CD8-positive, alpha-beta memory T cell (primary cell): Measurements from ENCODE around the gene CXXC4. TPM values are rescaled to one million over a fixed set of nuclear protein-coding genes. Genes with fewer than 3 reads are reported as not detected.

Experiments
- CTCF ChIA-PET: fragments of 350-600 bp; sonication (Branson Sonifier 250); formaldehyde crosslinking; loops from one replicate; lab custom pipeline; 2021; ENCODE audit warnings: antibody characterized with exemption; lab: Charles Lee
- POLR2A ChIA-PET: fragments of 350-600 bp; sonication (Branson Sonifier 250); formaldehyde crosslinking; loops from one replicate; lab custom pipeline; 2021; ENCODE audit warnings: antibody characterized with exemption; lab: Charles Lee
- DNase-seq, 5 donors: peaks; one replicate each; pipeline versions ENCODE4 v3.0.0 to v3.0.0-alpha.2; 2020 to 2022; ENCODE audit warnings: mixed read lengths in 1 of 5
- H3K27ac ChIP-seq: one replicate; pipeline ENCODE4 v1.7.0; 2013; ENCODE audit warnings: low read depth, mild to moderate bottlenecking, low read length, moderate library complexity
- H3K27me3 ChIP-seq: 2 replicates; pipeline ENCODE4 v1.7.0; 2013; ENCODE audit warnings: low read length, mild to moderate bottlenecking; ENCODE audit not compliant: insufficient read depth, poor library complexity, severe bottlenecking
- H3K36me3 ChIP-seq: 2 replicates; pipeline ENCODE4 v1.7.0; 2013; ENCODE audit warnings: mild to moderate bottlenecking, low read length, moderate library complexity; ENCODE audit not compliant: insufficient read depth
- H3K4me1 ChIP-seq: 2 replicates; pipeline ENCODE4 v1.7.0; 2013; ENCODE audit warnings: mild to moderate bottlenecking, low read length, moderate library complexity; ENCODE audit not compliant: insufficient read depth
- H3K4me3 ChIP-seq: 2 replicates; pipeline ENCODE4 v1.7.0; 2013; ENCODE audit warnings: mild to moderate bottlenecking, low read length
- H3K9me3 ChIP-seq: 2 replicates; pipeline ENCODE4 v1.7.0; 2013; ENCODE audit warnings: mild to moderate bottlenecking, low read length
- H3K27ac Mint-ChIP-seq, 8 donors: one replicate each; pipeline ENCODE4 v1.8.0; 2020 to 2021; ENCODE audit warnings: mixed read lengths in 8 of 8, mild to moderate bottlenecking in 6 of 8, inconsistent platforms in 3 of 8, moderate library complexity in 3 of 8
- H3K27me3 Mint-ChIP-seq, 2 donors: one replicate each; pipeline ENCODE4 v1.8.0; 2020 to 2021; ENCODE audit warnings: mixed read lengths in 2 of 2, mild to moderate bottlenecking in 1 of 2, moderate library complexity in 1 of 2
- H3K36me3 Mint-ChIP-seq, 3 donors: one replicate each; pipeline ENCODE4 v1.8.0; 2020 to 2021; ENCODE audit warnings: mixed read lengths in 3 of 3, inconsistent platforms in 1 of 3, mild to moderate bottlenecking in 1 of 3
- H3K4me1 Mint-ChIP-seq, 3 donors: one replicate each; pipeline ENCODE4 v1.8.0; 2020 to 2021; ENCODE audit warnings: mixed read lengths in 3 of 3, inconsistent platforms in 1 of 3, mild to moderate bottlenecking in 1 of 3
- H3K4me3 Mint-ChIP-seq, 7 donors: one replicate each; pipeline ENCODE4 v1.8.0; 2020 to 2021; ENCODE audit warnings: mixed read lengths in 7 of 7, mild to moderate bottlenecking in 6 of 7, moderate library complexity in 4 of 7, inconsistent platforms in 2 of 7
- H3K9me3 Mint-ChIP-seq, 5 donors: one replicate each; pipeline ENCODE4 v1.8.0; 2020 to 2022; ENCODE audit warnings: mixed read lengths in 5 of 5, mild to moderate bottlenecking in 3 of 5, moderate library complexity in 2 of 5, inconsistent platforms in 1 of 5
- polyA plus RNA-seq: library from polyadenylated mRNA; unstranded; fragments of 300-500 nt; fragmentation: Illumina TruSeq; gene quantifications from one replicate; pipeline ENCODE4 v1.2.3, GENCODE V29; 2021
- total RNA-seq, 2 experiments: library from RNA; stranded (reverse); gene quantifications; one replicate each; pipeline ENCODE4 v1.2.3, GENCODE V29; 2021

Gene CXXC4
- total RNA-seq (not detected), polyA plus RNA-seq (1.1 TPM)

DNA sequence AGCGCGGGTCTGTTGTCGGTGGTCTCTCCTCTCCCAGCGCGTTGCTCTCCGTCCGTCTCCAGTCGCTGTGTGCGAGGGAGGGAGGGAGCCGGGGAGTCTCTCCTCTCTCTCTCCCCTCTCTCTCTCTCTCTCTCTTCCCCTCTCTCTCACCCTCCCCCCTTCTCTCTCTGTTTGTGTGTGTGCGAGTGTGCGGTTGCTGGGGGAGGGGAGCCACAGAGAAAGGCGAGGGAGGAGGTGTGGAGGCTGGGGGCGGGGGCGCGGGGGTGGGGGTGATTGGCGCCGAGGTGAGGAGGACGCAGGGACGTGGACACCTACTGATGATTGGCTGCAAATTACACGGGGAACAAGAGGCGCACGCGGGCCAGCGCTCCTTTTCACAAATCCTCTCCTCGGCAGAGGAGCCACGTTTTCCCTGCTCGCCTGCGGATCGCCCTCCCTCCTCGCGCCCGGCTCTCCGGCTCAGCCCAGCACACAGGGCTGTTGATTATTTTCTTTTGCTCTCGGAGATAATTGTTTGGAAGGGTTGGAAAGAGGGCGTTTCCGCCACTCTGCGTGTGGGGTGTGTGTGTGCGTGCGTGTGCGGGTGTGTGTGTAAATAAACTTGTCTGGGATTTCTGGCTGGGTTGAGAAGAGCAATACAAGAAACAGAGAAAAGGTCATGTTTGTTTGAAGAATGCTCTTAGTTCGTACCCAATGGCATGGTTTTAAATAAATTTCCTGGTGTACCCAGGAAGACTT lies at the start of gene CXXC4:
CXXC4 (minus strand) TSS at position 73 of the 738 bp plus-strand sequence. CDS start 3,092 bp downstream, outside the sequence.
- peaks cover 20 to 56% of the 10 kb centered on the region in 2 donors for H3K27me3 Mint-ChIP-seq
- peaks cover 39 to 46% (median 44%) of the 10 kb centered on the region in 3 donors for H3K4me1 Mint-ChIP-seq
- Histone ChIP-seq H3K4me3 (peak within 1 kb of the TSS; percentile 26), H3K9me3 (no peaks in the 10 kb centered on the region), H3K4me1 (peaks cover 9% of the 10 kb centered on the region), H3K27ac (no peak within 1 kb of the TSS), H3K27me3 (no peaks in the 10 kb centered on the region), H3K36me3 (no peaks in the 10 kb centered on the region)
- peaks cover 0 to 2% (median 0%) of the 10 kb centered on the region in 5 donors for H3K9me3 Mint-ChIP-seq
- no peaks in the 10 kb centered on the region for H3K36me3 Mint-ChIP-seq
- CTCF ChIA-PET, result no interaction called here
- peak within 1 kb of the TSS; percentile 79 to 94 (median 85) for H3K4me3 Mint-ChIP-seq
- peak in 4 of 5 donors; percentile 5 to 47 (median 26) for DNase-seq
- POLR2A ChIA-PET, result no interaction called here
- peak within 1 kb of the TSS in 7 of 8 donors; percentile 19 to 88 (median 62) for H3K27ac Mint-ChIP-seq

DNA sequence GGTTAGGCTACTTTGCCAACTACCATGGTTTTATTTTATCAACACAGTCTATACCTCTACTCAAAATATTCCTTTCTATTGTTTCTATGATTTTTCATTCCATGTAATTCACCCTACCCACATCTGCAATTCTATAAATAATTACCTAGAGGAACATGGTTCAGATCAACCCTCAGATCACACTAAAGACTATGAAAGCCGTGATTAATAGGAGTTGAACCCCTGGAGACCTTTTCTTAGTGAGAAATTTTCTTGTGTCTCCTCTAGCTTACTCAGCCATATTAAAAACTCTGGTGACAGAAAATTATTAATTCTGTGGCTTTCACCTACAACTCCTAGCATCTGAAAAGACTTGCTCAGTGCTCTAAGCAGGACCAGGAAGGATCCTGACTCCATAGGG lies 38.5 kb upstream of the CXXC4 start:
- Histone ChIP-seq H3K4me3 (no peak overlapping the region), H3K27ac (no peak overlapping the region), H3K36me3 (no peaks in the 10 kb centered on the region), H3K9me3 (no peaks in the 10 kb centered on the region), H3K27me3 (no peaks in the 10 kb centered on the region), H3K4me1 (no peaks in the 10 kb centered on the region)
- Mint-ChIP-seq H3K9me3 (peaks cover 0 to 2% (median 0%) of the 10 kb centered on the region in 5 donors), H3K36me3 (no peaks in the 10 kb centered on the region), H3K4me1 (no peaks in the 10 kb centered on the region), H3K4me3 (no peak overlapping the region), H3K27ac (no peak overlapping the region), H3K27me3 (no peaks in the 10 kb centered on the region)
- no peak for DNase-seq
- POLR2A ChIA-PET, result no interaction called here
- CTCF ChIA-PET, result no interaction called here

DNA sequence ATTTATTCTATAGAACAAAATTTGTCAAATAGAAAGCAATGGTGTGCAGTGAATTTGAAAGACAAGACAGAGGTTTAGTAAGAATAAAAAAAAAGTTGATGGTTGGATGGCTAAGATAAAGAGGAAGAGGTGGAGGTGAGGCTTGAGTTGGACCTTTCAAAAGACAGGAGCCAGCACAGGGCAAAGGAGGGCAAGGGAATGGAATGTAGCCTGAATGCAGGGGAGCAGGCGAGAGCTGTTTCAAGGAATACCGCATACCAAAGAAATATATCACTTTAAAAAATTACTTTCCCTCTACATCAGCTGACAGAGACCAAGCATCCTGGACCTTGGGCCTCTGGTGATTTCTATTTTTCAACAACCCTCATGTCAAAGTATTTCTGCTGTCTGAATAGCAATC lies 38.0 kb upstream of the CXXC4 start:
- Mint-ChIP-seq H3K9me3 (peaks cover 0 to 2% (median 0%) of the 10 kb centered on the region in 5 donors), H3K36me3 (no peaks in the 10 kb centered on the region), H3K4me3 (no peak overlapping the region), H3K27me3 (no peaks in the 10 kb centered on the region), H3K4me1 (no peaks in the 10 kb centered on the region), H3K27ac (no peak overlapping the region)
- no peak for DNase-seq
- H3K27me3 ChIP-seq, result no peaks in the 10 kb centered on the region
- no peak overlapping the region for H3K4me3 ChIP-seq
- no peaks in the 10 kb centered on the region for H3K4me1 ChIP-seq
- ChIA-PET CTCF (no interaction called here), POLR2A (no interaction called here)
- H3K27ac ChIP-seq, result no peak overlapping the region
- H3K36me3 ChIP-seq, result no peaks in the 10 kb centered on the region
- no peaks in the 10 kb centered on the region for H3K9me3 ChIP-seq

DNA sequence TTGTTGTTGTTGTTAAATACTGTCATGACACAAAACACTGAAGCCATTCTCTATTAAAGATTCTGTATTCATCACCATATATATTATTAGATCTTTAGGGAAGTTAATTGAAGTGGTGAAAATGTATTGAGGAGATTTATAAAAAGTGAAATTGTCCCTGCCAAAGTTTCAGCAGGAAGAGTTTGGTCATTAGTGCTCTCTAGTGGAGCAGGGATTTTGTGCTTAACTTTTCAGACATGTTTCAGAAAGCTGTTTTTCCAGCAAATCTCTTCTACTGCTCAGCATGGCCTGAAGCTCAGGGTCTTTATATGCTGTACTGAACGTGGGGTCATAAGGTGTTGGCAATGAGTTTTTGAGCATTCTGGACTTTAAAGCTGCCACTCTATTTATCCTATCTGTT lies 36.7 kb upstream of the CXXC4 start:
- Mint-ChIP-seq H3K27me3 (no peaks in the 10 kb centered on the region), H3K4me3 (no peak overlapping the region), H3K36me3 (no peaks in the 10 kb centered on the region), H3K4me1 (no peaks in the 10 kb centered on the region), H3K27ac (no peak overlapping the region), H3K9me3 (peaks cover 0 to 2% (median 0%) of the 10 kb centered on the region in 5 donors)
- Histone ChIP-seq H3K27me3 (no peaks in the 10 kb centered on the region), H3K4me3 (no peak overlapping the region), H3K9me3 (no peaks in the 10 kb centered on the region), H3K27ac (no peak overlapping the region), H3K36me3 (no peaks in the 10 kb centered on the region), H3K4me1 (no peaks in the 10 kb centered on the region)
- POLR2A ChIA-PET, result no interaction called here
- no peak for DNase-seq
- CTCF ChIA-PET, result no interaction called here

DNA sequence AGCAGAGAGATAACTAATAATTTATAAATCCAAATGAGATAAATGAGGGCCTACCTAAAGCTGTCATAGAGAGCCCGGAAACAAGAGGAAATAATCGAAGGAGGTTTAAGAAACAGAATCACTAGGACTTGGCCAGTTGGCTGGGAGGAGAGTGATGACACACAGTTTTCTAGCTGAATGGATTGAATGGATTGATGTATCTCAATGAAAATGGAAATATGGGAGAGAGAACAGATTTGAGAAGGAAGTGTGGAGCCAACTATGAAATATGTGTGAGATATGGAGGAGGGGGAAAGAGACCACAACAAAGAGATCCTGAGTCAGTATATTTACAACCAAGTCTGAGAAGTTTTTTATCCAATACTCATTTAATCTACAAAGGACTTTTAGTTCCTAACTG lies 35.7 kb upstream of the CXXC4 start:
- Histone ChIP-seq H3K27ac (no peak overlapping the region), H3K36me3 (no peaks in the 10 kb centered on the region), H3K4me1 (no peaks in the 10 kb centered on the region), H3K4me3 (no peak overlapping the region), H3K27me3 (no peaks in the 10 kb centered on the region), H3K9me3 (no peaks in the 10 kb centered on the region)
- no peak overlapping the region for H3K27ac Mint-ChIP-seq
- no peaks in the 10 kb centered on the region for H3K27me3 Mint-ChIP-seq
- no peak for DNase-seq
- CTCF ChIA-PET, result no interaction called here
- H3K4me3 Mint-ChIP-seq, result no peak overlapping the region
- POLR2A ChIA-PET, result no interaction called here
- no peaks in the 10 kb centered on the region for H3K9me3 Mint-ChIP-seq
- H3K36me3 Mint-ChIP-seq, result no peaks in the 10 kb centered on the region
- no peaks in the 10 kb centered on the region for H3K4me1 Mint-ChIP-seq

DNA sequence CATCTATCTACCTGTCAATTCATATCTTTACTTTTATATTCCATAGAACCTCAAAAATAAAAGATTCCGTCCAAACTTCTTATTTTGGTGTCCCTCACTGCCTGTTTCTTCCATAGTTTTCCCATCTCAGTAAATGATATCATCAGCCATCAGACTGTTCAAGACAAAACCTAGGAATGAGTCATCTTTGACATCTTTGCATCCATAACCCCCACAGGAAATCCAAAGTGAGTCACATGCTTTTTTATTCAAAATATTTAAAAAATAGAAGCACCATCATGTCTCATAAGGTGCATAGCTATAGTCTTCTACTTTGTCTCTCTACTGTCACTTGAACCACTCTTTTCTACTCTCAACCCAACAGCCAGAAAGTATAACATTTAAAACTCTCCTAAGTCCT lies 29.9 kb upstream of the CXXC4 start:
- Histone ChIP-seq H3K27ac (no peak overlapping the region), H3K36me3 (no peaks in the 10 kb centered on the region), H3K27me3 (no peaks in the 10 kb centered on the region), H3K4me3 (no peak overlapping the region), H3K4me1 (no peaks in the 10 kb centered on the region), H3K9me3 (no peaks in the 10 kb centered on the region)
- CTCF ChIA-PET, result no interaction called here
- no peak for DNase-seq
- Mint-ChIP-seq H3K36me3 (no peaks in the 10 kb centered on the region), H3K27me3 (no peaks in the 10 kb centered on the region), H3K4me3 (no peak overlapping the region), H3K27ac (no peak overlapping the region), H3K4me1 (no peaks in the 10 kb centered on the region), H3K9me3 (peaks cover 0 to 1% (median 0%) of the 10 kb centered on the region in 5 donors)
- POLR2A ChIA-PET, result no interaction called here

DNA sequence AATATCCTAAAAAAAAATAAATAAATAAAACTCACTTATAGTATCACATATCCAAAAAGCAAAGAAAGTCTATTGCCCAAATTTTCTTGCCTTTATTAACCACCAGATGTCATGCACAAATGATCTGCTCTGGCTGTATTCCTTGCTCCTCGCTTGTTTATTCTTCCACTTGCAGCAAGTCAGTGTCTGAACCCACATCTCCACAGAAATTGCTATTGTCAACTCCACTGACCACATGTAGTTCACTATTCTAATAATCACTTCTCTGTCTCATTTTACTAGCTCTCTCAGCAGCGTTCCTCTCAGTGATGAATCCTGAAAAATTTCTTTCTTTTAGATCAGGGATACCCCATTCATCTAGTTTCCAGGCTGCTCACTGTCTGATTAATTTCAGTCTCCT lies 29.3 kb upstream of the CXXC4 start:
- H3K4me1 ChIP-seq, result no peaks in the 10 kb centered on the region
- Mint-ChIP-seq H3K4me1 (no peaks in the 10 kb centered on the region), H3K9me3 (peaks cover 0 to 1% (median 0%) of the 10 kb centered on the region in 5 donors), H3K27ac (no peak overlapping the region), H3K36me3 (no peaks in the 10 kb centered on the region), H3K27me3 (no peaks in the 10 kb centered on the region), H3K4me3 (no peak overlapping the region)
- no peak overlapping the region for H3K4me3 ChIP-seq
- ChIA-PET CTCF (no interaction called here), POLR2A (no interaction called here)
- no peaks in the 10 kb centered on the region for H3K9me3 ChIP-seq
- no peak overlapping the region for H3K27ac ChIP-seq
- H3K36me3 ChIP-seq, result no peaks in the 10 kb centered on the region
- H3K27me3 ChIP-seq, result no peaks in the 10 kb centered on the region
- no peak for DNase-seq

DNA sequence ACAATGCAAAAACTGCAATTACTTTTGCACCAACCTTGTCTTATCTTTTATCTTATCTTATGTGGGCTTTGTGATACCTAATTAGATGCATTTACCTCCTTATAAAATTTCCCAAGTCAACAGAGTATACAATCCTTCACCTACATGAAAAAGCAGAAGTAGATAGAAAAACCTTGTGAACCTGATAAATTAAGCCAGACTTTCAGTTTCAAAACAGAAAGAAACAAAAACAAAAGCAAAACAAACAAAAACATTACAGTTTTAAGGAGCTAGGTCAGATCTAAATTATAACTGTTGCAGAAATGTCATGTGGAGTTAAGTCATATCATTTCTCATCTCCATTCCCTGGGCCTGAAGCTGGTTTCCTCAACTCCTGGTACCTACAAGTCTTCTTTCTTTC lies 24.9 kb upstream of the CXXC4 start:
- no peak overlapping the region for H3K4me3 Mint-ChIP-seq
- no peaks in the 10 kb centered on the region for H3K36me3 Mint-ChIP-seq
- H3K9me3 ChIP-seq, result no peaks in the 10 kb centered on the region
- POLR2A ChIA-PET, result no interaction called here
- H3K27me3 ChIP-seq, result no peaks in the 10 kb centered on the region
- H3K4me1 Mint-ChIP-seq, result no peaks in the 10 kb centered on the region
- H3K9me3 Mint-ChIP-seq, result peaks cover 0 to 2% (median 0%) of the 10 kb centered on the region in 5 donors
- CTCF ChIA-PET, result no interaction called here
- no peaks in the 10 kb centered on the region for H3K36me3 ChIP-seq
- H3K27ac ChIP-seq, result no peak overlapping the region
- no peak overlapping the region for H3K27ac Mint-ChIP-seq
- peaks cover 0 to 2% of the 10 kb centered on the region in 2 donors for H3K27me3 Mint-ChIP-seq
- no peaks in the 10 kb centered on the region for H3K4me1 ChIP-seq
- no peak overlapping the region for H3K4me3 ChIP-seq
- DNase-seq, result no peak
